Measurements from ENCODE around the gene MED9.

- TF ChIP-seq, protein P1, sequence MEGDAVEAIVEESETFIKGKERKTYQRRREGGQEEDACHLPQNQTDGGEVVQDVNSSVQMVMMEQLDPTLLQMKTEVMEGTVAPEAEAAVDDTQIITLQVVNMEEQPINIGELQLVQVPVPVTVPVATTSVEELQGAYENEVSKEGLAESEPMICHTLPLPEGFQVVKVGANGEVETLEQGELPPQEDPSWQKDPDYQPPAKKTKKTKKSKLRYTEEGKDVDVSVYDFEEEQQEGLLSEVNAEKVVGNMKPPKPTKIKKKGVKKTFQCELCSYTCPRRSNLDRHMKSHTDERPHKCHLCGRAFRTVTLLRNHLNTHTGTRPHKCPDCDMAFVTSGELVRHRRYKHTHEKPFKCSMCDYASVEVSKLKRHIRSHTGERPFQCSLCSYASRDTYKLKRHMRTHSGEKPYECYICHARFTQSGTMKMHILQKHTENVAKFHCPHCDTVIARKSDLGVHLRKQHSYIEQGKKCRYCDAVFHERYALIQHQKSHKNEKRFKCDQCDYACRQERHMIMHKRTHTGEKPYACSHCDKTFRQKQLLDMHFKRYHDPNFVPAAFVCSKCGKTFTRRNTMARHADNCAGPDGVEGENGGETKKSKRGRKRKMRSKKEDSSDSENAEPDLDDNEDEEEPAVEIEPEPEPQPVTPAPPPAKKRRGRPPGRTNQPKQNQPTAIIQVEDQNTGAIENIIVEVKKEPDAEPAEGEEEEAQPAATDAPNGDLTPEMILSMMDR (IDR thresholded peaks at IDR 0.05; ENCODE audit: borderline replicate concordance, extremely low read depth, low read length, poor library complexity, severe bottlenecking): no peak
- TF ChIP-seq EZH2 (IDR thresholded peaks at IDR 0.05; ENCODE audit: borderline replicate concordance, low read depth, low read length, severe bottlenecking): no peak
These were observed 36.1 kb downstream of the MED9 start for GRCh38 chr17:17512866-17513265.
